DND-41 (cell line): Measurements from ENCODE around the gene DOCK8.

ENCODE experiments used
- EZH2 ChIP-seq: IDR thresholded peaks from 3 replicates; pipeline ENCODE4 v1.6.1; 2012; ENCODE audit warnings: borderline replicate concordance, low read depth, mild to moderate bottlenecking, moderate library complexity, low read length, inconsistent platforms; ENCODE audit not compliant: severe bottlenecking
- TF ChIP-seq, protein P1 (sequence below): IDR thresholded peaks from 2 replicates; pipeline ENCODE4 v1.5.1; 2012; ENCODE audit warnings: borderline replicate concordance, low read length, moderate library complexity, mild to moderate bottlenecking; ENCODE audit not compliant: poor library complexity, severe bottlenecking; ENCODE audit errors: extremely low read depth

DNA sequence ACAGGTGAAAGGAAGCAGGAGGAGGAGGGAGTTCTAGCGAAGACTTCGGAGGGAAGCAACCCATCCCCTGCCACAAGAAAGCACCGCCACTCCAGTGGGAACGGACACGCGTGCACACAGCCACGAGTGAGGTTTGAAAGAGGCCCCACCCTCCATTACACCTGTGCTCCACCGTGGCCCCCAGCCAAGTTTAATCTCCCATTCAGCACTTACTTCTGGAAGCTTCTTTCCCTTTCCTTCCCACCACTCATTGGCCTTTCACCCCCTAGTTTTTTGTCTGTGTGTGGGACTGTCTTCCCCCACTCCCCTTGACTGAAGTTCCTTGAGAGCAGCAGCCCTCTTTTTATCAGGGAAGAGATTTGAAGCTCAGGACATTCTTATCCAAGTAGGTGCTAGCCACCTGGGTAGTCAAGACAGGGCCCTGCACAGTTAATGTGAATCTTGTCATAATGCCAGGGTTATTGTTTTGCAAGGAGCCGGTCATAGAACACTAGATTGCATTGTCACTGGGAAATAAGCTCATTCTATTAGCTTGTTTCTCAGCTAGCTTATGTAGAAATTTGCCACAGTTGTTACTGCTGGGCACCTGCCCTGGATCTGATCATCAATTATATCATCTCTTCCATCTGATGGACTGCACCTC is 256.0 kb downstream of the DOCK8 start:
- TF ChIP-seq, protein P1, sequence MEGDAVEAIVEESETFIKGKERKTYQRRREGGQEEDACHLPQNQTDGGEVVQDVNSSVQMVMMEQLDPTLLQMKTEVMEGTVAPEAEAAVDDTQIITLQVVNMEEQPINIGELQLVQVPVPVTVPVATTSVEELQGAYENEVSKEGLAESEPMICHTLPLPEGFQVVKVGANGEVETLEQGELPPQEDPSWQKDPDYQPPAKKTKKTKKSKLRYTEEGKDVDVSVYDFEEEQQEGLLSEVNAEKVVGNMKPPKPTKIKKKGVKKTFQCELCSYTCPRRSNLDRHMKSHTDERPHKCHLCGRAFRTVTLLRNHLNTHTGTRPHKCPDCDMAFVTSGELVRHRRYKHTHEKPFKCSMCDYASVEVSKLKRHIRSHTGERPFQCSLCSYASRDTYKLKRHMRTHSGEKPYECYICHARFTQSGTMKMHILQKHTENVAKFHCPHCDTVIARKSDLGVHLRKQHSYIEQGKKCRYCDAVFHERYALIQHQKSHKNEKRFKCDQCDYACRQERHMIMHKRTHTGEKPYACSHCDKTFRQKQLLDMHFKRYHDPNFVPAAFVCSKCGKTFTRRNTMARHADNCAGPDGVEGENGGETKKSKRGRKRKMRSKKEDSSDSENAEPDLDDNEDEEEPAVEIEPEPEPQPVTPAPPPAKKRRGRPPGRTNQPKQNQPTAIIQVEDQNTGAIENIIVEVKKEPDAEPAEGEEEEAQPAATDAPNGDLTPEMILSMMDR: no peak
- TF ChIP-seq EZH2: no peak
